ENCODE data around the gene DVL3.

DVL3 gene

GRCh38 chr3:184189421-184189820 lies 34.2 kb downstream of the DVL3 start:
- no peak overlapping the region for H3K4me3 ChIP-seq (ENCODE audit: low read depth, low read length)
- no peak for TF ChIP-seq CTCF (IDR thresholded peaks at IDR 0.05; ENCODE audit: borderline replicate concordance, insufficient read depth, low read depth, low read length)

- no peak overlapping the region for H3K4me3 ChIP-seq (ENCODE audit: low read depth, low read length)
- TF ChIP-seq CTCF (IDR thresholded peaks at IDR 0.05; ENCODE audit: borderline replicate concordance, insufficient read depth, low read depth, low read length), result no peak
Measured at GRCh38 chr3:184192889-184193288, 37.7 kb downstream of the DVL3 start.

GRCh38 chr3:184193991-184194539 lies 38.9 kb downstream of the DVL3 start:
- no peak overlapping the region for H3K4me3 ChIP-seq (ENCODE audit: low read depth, low read length)
- TF ChIP-seq CTCF (IDR thresholded peaks at IDR 0.05; ENCODE audit: borderline replicate concordance, insufficient read depth, low read depth, low read length), result no peak

GRCh38 chr3:184196536-184196935 lies 41.4 kb downstream of the DVL3 start:
- H3K4me3 ChIP-seq (ENCODE audit: low read depth, low read length), result no peak overlapping the region
- no peak for TF ChIP-seq CTCF (IDR thresholded peaks at IDR 0.05; ENCODE audit: borderline replicate concordance, insufficient read depth, low read depth, low read length)

GRCh38 chr3:184198509-184198908 lies 43.3 kb downstream of the DVL3 start:
- no peak for TF ChIP-seq CTCF (IDR thresholded peaks at IDR 0.05; ENCODE audit: borderline replicate concordance, insufficient read depth, low read depth, low read length)
- no peak overlapping the region for H3K4me3 ChIP-seq (ENCODE audit: low read depth, low read length)

- H3K4me3 ChIP-seq (ENCODE audit: low read depth, low read length), result no peak overlapping the region
- TF ChIP-seq CTCF (IDR thresholded peaks at IDR 0.05; ENCODE audit: borderline replicate concordance, insufficient read depth, low read depth, low read length), result no peak
Measured at GRCh38 chr3:184200825-184201224, 45.6 kb downstream of the DVL3 start.

- no peak for TF ChIP-seq CTCF (IDR thresholded peaks at IDR 0.05; ENCODE audit: borderline replicate concordance, insufficient read depth, low read depth, low read length)
- no peak overlapping the region for H3K4me3 ChIP-seq (ENCODE audit: low read depth, low read length)
Measured at GRCh38 chr3:184203526-184203925, 48.3 kb downstream of the DVL3 start.

Measured in GM12875 (cell line).